ENCODE measurements around the gene NCAPD3.

DNA sequence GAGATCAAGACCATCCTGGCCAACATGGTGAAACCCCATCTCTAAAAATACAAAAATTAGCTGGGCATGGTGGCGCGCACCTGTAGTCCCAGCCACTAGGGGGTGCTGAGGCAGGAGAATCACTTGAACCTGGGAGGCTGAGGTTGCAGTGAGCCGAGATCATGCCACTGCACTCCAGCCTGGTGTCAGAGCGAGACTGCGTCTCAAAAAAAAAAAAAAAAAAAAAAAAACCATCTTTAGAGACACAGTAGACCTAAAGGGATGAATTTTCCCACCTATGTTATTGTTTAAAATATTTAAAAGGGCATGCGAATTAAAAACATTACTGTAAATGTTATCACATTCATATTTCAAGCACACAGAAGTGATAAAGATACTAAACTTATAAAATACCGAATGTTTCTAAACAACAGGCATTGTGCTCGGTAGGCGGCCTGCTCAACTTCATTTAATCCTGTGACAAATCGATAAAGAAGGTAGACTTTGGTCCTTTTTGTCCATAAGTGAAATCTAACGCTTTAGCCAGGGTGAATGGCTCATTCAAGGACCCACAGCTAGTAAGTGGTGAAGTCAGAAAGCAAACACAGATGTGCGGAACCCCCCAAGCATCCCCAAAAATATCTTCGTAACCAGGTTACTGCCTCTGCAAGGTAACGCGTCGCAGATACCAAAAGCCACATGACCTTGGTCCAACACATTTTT is 16.1 kb downstream of the NCAPD3 start:
- no peak for TF ChIP-seq EZH2 (IDR thresholded peaks at IDR 0.05; ENCODE audit: insufficient read depth, poor library complexity, severe bottlenecking)
- TF ChIP-seq EZH2phosphoT487 (IDR thresholded peaks at IDR 0.05; ENCODE audit: insufficient read depth, low read depth): no peak

All from GM23248 (cell line).